Dermis blood vessel endothelial cell (primary cell): ENCODE results near the gene SPRED3. TPM values are rescaled to one million over a fixed set of nuclear protein-coding genes. Genes with fewer than 3 reads are reported as not detected.
"Not testable (repeated sequence)": the region's sequence is repeated elsewhere in the genome, so short reads cannot be mapped to it uniquely, and the experiment has no call there.

Experiments used
- DNase-seq: peaks from one replicate; pipeline ENCODE4 v3.0.0; 2010
- total RNA-seq: library from RNA; depleted of rRNA; stranded (reverse); fragments of >200 nt; gene quantifications from 2 replicates; pipeline ENCODE4 v1.2.3, GENCODE V29; 2014

Gene SPRED3
- total RNA-seq, 1 donor from 2014 or later: 0.51 TPM

DNA sequence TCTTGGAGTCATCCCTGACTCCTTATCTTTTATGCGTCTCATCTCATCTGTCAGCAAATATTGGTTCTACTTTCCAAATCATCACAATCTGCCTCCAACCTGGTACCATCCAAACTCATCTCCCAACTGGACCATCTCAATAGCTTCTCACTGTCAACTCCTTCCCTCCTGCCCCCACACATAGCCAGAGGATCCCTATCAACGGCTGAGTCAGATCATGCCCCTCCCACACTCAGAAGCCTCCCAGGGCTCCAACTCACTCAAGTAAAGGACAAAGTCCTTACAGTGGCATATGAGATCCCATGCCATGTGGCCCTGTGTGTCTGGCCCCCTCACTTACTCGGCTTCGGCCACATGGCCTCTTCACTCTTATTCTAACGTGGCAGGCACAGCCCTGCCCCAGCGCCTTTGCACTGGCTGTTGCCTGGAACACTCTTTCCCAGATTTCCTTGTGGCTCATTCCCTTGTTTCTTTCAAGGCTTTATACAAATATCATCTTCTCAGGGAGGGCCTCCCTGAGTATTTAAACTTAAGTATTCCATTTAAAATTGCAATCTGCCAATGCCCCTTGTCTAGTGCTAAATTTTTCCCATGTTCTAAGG, 4.3 kb downstream of the SPRED3 start:
- no peak for DNase-seq

DNA sequence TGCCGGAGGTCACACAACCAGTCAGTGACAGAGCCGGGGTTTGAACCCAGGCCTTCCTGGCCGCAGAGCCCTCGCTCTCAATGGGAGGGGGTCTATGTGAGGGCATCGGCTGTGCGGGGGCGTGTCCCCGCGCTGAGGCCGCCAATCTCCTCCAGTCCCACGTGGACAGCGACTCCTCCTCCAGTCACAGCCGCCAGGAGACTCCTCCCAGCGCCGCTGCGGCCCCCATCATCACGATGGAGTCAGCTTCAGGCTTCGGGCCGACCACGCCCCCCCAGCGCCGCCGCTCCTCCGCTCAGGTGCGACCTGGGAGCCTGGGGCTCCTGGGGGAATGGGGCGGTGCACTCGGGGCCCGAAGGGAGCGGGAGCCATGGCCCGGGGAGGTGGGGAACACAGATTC, 6.0 kb downstream of the SPRED3 start:
- peak; percentile 37 for DNase-seq

DNA sequence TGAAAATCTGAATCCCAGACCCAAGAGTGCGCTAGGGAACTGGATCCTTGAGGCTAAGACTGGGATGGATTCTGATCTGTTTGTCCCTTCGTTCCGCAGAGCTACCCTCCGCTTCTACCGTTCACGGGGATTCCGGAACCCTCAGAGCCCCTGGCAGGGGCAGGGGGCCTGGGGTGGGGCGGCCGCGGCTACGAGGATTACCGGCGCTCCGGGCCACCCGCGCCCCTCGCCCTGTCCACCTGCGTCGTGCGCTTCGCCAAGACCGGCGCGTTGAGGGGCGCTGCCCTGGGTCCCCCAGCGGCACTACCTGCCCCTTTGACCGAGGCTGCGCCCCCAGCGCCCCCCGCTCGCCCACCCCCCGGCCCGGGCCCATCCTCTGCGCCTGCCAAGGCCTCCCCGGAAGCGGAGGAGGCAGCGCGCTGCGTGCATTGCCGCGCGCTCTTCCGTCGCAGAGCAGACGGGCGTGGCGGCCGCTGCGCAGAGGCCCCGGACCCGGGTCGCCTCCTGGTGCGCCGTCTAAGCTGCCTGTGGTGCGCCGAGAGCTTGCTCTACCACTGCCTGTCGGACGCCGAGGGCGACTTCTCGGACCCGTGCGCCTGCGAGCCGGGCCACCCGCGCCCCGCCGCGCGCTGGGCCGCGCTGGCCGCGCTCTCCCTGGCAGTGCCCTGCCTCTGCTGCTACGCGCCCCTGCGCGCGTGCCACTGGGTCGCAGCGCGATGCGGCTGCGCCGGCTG, 7.1 kb downstream of the SPRED3 start:
- no peak for DNase-seq

DNA sequence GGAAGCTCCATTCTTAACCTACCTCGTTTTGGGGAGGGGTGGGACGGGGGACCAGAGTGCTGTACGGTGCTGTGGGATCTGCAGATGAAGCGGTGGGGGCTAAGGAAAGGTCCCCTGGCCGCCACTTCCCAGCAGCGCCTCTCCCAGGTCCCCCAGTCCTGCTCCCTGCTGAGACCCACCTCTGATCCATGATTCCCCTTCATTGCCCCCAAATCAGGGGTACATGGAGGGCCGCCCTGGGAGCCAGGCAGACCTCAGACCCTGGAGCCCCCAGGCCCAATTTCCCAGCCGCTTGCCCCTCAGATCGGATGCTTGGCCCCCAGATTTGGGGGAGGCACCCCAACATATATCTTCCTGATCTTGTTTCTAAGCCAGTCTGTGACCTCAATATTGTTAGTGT, 10.6 kb downstream of the SPRED3 start:
- no peak for DNase-seq

DNA sequence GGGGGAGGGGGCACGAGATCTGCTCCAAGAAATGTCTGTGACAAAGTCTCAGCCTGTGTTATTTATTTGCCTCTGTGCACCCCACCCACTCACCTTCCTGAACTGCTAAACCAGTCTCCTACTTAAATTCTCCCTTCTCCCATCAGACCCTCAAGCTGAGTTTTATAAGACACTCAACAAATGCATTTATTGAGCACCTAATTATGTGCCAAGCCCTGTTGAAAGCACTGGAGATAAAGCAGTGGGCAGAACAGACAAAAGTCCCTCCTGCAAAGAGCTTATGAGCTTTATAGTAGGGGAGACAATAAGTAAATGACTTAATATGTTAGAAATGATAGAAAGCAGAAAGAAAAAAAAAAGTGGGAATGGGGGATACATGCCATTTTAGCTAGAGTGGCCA, 11.0 kb downstream of the SPRED3 start:
- no peak for DNase-seq

DNA sequence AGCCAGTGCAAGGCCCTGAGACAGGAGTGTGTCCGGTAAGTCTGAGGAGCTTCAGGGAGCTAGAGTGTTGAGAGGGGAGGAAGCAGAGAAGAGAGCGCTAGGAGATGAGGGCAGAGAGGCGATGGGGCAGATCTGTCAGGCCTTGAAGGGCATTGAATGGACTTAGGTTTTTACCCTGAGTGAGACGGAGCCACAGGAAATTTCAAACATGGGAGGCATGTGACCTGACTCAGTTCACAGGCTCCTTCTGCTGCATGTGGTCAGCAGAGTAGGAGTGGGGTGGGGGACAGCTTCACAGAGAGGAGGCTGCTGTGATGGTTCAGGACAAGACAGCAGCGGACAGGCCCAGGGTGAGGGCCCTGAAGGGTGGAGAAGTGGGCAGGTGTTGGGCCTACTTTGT, 11.9 kb downstream of the SPRED3 start:
- DNase-seq: no peak

DNA sequence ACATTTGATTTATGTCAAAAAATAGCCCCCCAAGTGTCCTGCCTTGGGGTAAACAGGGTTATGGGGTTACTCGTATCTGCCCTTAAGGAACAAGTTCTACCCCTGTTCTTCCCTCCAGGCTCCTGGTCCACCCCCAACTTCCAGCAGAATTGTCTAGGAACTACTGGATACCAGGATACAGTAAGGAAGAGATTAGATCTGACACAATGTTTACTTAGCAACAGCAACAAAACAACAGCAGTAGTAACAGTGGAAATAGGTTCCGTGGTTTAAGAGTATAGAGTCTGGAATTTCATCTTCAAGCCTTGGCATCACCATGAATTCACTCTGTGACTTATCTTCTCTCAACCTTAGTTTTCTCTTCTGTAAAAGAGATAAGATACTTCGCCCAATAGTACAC, 12.7 kb downstream of the SPRED3 start:
- peak; percentile 68 for DNase-seq

DNA sequence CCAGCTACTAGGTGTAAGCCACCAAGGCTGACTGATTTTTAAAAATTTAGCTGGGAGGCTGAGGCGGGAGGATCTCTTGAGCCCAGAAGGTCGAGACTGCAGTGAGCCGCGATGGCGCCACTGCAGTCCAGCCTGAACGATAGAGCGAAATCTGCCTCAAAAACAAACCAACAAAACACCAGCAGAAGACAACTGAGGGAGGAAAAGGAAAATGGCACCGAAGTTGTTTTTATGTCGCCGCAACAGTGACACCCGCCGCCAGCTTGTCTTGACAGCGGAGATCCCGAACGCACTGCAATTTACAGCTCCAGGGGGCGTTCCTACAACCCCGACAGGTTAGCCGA, 14.1 kb downstream of the SPRED3 start:
- DNase-seq: no peak

DNA sequence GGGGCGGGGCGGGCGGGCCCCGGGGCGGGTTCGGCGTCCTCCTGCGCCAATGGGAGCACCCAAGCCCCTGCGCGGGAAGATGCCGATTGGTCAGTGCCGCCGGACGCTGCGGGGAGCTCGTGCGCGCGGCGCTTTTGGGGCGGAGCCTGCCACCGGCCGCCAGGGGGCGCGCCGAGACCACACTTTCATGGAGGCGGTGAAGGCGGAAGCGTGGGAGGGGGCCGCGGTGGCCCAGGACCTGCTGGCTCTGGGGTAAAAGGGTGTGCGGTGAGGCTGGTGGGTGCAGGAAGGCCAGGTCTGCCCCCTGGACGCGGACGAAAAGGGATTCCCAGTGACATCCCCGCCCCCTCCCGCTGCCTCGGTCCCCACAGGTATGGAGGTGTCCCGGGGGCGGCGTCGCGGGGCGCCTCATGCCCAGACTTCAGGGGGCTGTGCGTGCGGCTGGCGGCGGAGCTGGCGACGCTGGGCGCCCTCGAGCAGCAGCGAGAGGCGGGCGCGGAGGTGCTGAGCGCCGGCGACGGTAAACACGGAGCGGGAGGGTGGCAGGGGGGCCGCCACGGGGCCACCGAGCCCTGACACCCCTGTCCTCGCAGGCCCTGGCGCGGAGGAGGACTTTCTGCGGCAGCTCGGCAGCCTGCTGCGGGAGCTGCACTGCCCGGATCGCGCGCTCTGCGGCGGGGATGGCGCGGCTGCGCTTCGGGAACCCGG, 14.6 kb downstream of the SPRED3 start, which contains the start of gene FAM98C:
Gene FAM98C (plus strand): TSS at position 127 of the 708 bp plus-strand sequence. CDS start 61 bp downstream, at position 188.
- peak; percentile 98 for DNase-seq

DNA sequence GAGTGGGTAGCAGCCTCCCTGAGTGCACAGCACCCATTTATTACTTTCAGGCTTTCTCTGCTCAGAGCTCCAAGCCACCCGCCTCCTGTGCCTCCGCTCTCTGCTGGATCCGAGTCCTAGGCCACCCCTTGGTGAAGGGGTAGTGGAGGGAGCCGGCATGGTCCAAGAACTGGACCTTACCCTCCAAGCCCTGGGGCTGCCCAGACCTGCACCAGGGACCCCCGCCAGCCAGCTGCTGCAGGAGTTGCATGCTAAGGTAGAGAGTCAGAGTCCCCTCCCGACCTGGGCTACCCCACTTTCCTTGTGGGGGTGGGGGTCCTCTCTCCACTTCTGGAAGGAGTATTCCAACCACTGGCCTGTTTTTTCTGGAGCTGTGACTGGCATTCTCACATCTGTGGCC, 16.4 kb downstream of the SPRED3 start:
- DNase-seq: no peak

DNA sequence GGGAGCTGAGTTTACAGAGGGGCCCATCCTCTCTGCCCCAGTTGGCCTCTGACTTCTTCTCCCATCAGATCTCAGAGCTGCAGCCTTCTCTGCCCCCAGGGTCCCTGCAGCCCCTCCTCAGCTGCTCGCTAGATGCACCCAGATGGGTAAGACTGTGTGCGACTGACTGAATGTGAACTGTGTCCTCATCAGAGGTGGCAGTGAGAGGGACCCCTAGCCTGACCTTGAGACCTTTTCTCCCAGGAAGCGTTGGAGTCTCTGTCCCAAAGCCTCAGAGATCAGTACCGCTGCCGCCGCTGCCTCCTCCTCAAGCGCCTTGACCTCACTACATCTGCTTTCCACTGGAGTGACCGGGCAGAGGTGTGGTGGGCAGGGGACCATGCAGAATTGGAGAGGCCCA, 16.8 kb downstream of the SPRED3 start:
- no peak for DNase-seq

DNA sequence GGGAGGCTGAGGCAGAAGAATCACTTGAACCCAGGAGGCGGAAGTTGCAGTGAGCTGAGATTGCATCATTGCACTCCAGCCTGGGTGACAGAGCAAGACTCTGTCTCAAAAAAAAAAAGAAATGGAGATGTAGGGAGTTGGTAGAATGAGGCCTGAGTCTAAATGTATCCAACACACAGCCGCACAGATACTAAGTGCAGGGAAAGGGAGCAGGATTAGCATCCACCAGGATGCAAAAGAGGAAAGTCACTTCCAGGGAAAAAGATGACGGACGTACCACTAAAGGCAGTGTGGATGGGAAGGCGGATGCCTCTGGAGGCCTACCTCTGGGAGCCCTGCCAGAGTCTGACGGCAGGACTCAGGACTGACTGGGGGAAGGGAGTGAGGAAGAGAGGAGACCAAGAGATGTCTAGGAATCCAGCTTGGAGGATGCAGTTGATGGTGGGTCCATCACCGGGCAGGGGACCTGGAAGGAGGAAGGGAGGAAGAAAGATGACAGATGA, 21.2 kb downstream of the SPRED3 start:
- DNase-seq: no peak

DNA sequence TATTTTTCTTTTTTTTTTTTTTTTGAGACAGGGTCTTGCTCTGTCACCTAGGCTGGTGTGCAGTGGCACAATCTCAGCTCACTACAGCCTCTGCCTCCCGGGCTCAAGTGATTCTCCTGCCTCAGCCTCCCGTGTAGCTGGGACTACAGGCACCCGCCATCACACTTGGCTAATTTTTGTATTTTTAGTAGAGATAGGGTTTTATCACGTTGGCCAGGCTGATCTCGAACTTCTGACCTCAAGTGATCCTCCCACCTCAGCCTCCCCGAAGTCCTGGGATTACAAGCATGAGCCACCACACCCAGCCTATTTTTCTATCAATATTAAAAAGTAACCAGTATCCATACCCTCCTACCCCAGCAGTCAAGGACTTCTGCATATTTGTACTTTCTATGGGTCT, 21.9 kb downstream of the SPRED3 start:
- DNase-seq: not testable (repeated sequence)

DNA sequence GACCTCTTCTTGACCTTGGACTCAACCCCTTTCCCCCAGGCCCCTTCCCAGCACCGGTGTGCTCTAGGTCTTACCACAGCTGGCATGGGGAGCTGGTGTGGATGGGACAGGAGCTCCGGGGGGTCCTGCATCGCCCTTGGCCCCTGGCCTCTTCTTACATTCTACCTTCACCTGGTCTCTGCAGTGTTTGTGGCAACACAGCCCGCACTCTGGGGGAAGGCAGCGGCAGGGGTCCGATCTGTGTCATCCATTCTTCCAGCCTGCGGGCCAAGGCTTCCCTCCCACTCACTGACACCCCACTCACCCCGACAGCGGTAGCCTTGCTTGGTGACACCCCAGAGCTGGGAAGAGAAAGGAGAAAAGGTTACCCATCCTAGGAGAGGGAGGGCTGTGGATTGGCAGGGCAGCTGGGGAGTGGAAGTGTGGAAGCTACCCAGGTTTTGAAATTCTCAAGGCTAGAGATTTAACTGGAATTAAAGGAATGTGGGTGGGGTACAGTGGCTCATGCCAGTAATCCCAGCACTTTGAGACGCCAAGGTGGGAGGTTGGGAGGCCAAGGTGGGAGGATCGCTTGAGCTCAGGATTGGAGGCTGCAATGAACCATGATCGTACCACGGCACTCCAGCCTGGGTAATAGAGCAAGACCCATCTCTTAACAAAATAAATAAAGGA, 22.7 kb downstream of the SPRED3 start:
- no peak for DNase-seq

DNA sequence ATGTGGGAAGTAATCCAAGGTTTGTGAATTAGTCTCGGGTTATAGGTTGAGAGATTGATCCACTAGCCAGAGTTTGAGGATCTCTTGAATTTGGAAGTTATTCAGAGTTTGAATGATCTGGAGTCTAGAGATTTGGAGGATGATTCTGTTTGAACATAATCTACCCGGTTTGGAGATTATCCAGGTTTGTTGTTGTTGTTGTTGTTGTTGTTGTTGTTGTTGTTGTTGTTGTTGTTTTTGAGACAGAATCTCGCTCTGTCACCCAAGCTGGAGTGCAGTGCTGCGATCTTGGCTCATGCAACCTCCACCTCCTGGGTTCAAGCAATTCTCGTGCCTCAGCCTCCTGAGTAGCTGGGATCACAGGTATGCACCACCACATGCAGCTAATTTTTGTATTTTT, 23.4 kb downstream of the SPRED3 start:
- not testable (repeated sequence) for DNase-seq

DNA sequence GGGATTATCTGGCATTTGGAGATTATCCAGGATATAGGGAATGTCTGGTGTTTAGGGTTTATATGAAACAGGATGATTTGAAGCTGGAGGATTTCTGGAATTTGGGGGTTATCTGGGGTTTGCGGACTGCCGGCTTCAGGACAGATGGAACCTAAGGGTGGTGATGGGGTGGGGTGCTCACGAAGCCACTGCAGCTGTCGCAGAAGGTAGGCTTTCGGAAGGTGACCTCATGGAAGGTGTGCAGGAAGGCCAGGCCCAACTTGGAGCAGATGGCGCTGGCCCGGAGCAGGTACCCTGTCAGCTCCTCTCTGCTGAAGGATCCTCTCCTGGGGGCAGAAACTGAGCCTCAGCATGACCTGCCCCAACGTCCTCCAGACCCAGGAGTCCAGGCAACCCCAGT, 24.0 kb downstream of the SPRED3 start:
- no peak for DNase-seq

DNA sequence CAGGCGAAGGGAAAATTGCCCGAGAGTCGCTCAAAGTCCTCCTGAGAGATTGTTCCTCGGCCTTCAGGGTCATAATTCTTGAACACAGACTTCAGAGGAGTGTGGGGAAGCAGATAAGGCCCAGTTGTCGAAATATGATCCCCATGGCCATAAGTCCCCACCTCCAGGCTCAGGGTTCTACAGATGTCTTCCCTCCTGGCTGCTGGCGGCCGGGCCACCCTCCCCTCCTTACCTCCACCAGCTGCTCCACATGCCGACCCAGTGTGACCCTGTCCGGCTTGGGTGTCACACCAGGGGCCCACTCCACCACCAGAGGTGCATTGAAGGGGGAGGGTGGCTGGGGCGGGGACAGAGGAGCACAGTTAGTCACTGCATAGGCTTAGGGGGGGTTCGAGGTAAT, 24.5 kb downstream of the SPRED3 start:
- no peak for DNase-seq

DNA sequence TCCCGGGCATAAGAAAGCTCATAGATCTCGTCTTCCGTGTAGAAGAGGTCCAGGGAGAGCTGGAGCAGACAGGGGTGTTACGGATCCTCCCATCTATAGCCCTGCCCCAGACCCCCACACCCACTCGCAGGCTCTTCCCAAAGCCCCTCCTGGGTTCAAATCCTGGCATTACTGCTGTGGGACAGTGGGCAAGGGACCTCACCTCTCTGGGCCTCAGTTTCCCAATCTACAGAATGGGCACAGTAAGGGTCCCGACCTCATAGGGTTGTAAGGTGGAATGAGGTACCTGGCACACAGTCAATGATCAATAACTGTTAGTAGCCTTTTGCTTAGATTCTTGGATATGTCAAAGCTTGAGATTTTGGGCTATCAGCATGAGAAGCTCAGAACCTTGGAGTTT, 24.9 kb downstream of the SPRED3 start:
- DNase-seq: no peak

DNA sequence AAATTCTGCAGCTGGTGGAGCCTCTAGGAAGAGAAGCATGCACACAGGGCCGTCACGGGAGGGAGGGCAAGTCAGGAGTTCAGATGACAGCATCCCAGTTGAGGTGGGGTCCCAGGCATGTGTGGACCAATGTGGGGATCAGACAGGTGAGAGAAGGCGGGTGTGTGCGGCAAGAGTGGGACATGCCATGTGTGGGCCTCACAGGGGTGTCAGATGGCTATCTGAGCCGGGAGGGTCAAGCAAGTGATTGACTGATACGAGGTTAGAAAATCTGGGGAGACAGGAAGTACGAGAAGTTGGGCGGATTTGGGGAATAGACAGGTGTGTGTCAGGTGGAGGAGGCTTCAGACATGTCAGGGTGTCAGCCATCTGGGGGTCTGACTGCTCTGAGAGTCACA, 28.6 kb downstream of the SPRED3 start:
- DNase-seq: no peak

DNA sequence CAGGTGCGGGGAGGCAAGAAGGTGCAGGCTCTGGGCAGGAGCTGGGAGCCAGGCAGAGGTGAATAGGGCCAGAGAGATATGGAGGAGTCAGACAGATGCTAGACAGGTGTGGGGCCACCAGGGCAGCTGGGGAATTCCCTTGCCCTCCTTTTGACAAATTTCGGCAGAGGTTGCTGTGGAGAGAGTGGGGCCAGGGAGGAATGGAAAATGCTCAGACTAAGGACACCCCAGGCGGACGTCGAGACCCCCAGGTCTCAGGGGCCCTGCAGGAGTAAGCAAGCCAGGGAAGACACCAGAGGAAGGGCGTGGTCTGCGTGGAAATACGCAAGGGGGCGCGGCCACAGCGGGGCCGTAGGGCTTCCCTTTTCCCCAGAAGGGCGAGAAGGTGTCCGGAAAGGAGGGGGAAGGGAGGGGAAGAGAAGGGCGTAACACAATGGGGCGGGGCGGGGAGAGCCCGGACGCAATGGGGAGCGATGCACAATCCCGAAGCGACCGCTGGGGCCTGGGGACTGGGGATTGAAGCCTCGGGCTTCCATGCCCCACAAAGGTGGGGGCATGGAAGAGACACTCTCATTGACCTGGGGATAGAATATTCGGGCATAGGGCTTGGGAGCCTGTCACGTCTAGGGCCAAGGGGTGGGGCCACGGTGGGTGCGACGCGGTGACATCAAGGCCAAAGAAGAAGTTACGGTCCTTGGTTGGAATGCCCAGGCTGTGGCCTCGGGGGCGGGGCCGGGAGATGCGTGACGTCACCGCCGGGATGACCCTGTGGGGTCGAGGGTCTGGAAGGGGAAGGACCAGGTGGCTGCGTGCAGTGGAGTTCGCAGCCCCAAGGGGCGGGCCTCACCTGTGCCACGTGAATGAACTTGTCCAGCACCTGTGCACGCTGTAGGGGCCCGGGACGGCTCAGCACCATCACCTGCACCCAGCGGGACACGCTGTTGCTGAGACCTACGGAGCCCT, 29.3 kb downstream of the SPRED3 start:
- no peak for DNase-seq

DNA sequence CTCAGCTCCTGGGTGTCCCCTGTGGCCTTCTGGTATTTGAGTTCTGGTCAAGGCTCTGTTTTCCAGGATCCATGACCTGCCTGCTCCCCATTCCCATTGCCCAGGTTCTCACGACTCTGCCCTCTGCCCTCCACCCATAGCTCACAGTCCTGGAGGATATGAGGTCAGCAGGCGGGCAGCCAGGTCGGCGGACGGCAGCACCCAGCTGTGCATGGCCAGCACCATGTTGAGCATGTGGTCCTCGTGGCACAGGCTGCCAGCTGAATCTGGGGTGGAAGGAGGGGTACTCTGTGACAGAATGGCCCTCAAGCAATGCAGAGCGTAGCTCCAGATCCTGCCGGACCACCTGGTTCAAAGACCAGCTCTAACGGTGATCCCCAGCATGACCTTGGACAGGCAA, 32.4 kb downstream of the SPRED3 start:
- DNase-seq: no peak

DNA sequence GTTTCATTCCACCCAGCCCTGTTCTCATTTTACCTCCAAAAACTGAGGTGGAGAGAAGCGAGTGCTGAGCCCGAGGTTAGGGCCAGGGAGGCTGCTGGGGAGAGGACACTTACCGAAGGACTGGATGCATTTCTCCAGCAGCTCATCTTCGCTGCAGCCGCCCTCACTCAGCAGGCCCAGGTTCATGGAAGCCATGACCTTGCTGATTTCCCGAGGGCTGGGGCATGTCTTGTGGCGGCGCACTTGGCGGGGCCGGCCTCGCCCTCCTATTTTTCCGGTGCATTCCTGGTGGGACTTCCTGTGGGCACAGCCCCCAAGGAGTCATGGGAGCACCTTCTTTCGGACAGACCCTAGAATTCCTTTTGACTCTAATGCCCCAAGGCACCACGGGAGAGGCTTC, 33.4 kb downstream of the SPRED3 start:
- DNase-seq: no peak
